IMR-90 (cell line): ENCODE measurements around the gene MYBL2. TPM values are rescaled to one million over a fixed set of nuclear protein-coding genes. Genes with fewer than 3 reads are reported as not detected.

Experiments
- polyA plus RNA-seq, 3 experiments: library from polyadenylated mRNA; depleted of rRNA; stranded (reverse); fragments of >200 nt; gene quantifications; 2 replicates each; pipeline ENCODE4 v1.2.3, GENCODE V29; 2012; ENCODE audit warnings: low replicate concordance in 1 of 3
- total RNA-seq: library from RNA; depleted of rRNA; stranded (reverse); fragments of >200 nt; gene quantifications from 2 replicates; pipeline ENCODE4 v1.2.3, GENCODE V29; 2012; rRNA removed

The MYBL2 gene
- total and polyA plus RNA-seq, 2 of the 4 experiments (the other 2 are of a cell fraction): 12.4 to 23.1 TPM

Other genes with a start within 250 kb of the MYBL2 start
- gene SRSF6, start 209.2 kb upstream of the MYBL2 start, total RNA-seq: 72.4 and 74.2 TPM in 2 replicates
- gene SRSF6, start 209.2 kb upstream of the MYBL2 start, polyA plus RNA-seq (2012; rRNA removed): 116 and 134 TPM in 2 replicates
- gene L3MBTL1, start 159.4 kb upstream of the MYBL2 start, total RNA-seq: 1.7 and 2.2 TPM in 2 replicates
- gene L3MBTL1, start 159.4 kb upstream of the MYBL2 start, polyA plus RNA-seq (2012; rRNA removed): 4.3 and 4.5 TPM in 2 replicates
- under 0.01 TPM in 1 of 2 replicates, not detected in the other for gene SGK2, start 108.1 kb upstream of the MYBL2 start, total RNA-seq
- gene SGK2, start 108.1 kb upstream of the MYBL2 start, polyA plus RNA-seq (2012; rRNA removed): 0.10 TPM in 1 of 2 replicates, not detected in the other
- gene IFT52, start 76.2 kb upstream of the MYBL2 start, total RNA-seq: 55.6 and 60.8 TPM in 2 replicates
- gene IFT52, start 76.2 kb upstream of the MYBL2 start, polyA plus RNA-seq (2012; rRNA removed): 29.7 and 31.2 TPM in 2 replicates
- not detected in 2 replicates for gene GTSF1L, start 59.9 kb downstream of the MYBL2 start, total RNA-seq
- gene GTSF1L, start 59.9 kb downstream of the MYBL2 start, polyA plus RNA-seq (2012; rRNA removed): not detected in 2 replicates
- gene TOX2, start 247.7 kb downstream of the MYBL2 start, total RNA-seq: 1.1 and 1.3 TPM in 2 replicates
- 17.2 and 17.5 TPM in 2 replicates for gene TOX2, start 247.7 kb downstream of the MYBL2 start, polyA plus RNA-seq (2012; rRNA removed)